Smooth muscle cell (in vitro differentiated cells): ENCODE data around the gene LHFPL3. TPM values are rescaled to one million over a fixed set of nuclear protein-coding genes. Genes with fewer than 3 reads are reported as not detected.

Experiments used
- DNase-seq: peaks from one replicate; lab custom pipeline; 2025; ENCODE audit not compliant: unreplicated experiment; lab: John Stamatoyannopoulos, UW
- H2AFZ ChIP-seq: fragments of 200-600 bp; sonication (generic); 2 replicates; pipeline ENCODE4 v1.6.0; 2016; ENCODE audit warnings: antibody characterized with exemption, low read depth, mild to moderate bottlenecking
- H3F3A ChIP-seq: fragments of 200-600 bp; sonication (generic); 2 replicates; pipeline ENCODE4 v1.6.0; 2017; ENCODE audit warnings: antibody characterized with exemption, low read depth
- H3K27ac ChIP-seq: fragments of 200-600 bp; sonication (generic); 2 replicates; pipeline ENCODE4 v1.5.1; 2016; ENCODE audit warnings: low read depth, mild to moderate bottlenecking
- H3K27me3 ChIP-seq: fragments of 200-600 bp; sonication (generic); 2 replicates; pipeline ENCODE4 v1.6.1; 2016; ENCODE audit warnings: low read depth, mild to moderate bottlenecking
- H3K36me3 ChIP-seq: fragments of 200-600 bp; sonication (generic); 2 replicates; pipeline ENCODE4 v1.5.1; 2016; ENCODE audit warnings: low read depth
- H3K4me1 ChIP-seq: fragments of 200-600 bp; sonication (generic); 2 replicates; pipeline ENCODE4 v1.5.1; 2016; ENCODE audit warnings: low read depth
- H3K4me2 ChIP-seq: fragments of 200-600 bp; sonication (generic); 2 replicates; pipeline ENCODE4 v1.6.0; 2016; ENCODE audit warnings: mild to moderate bottlenecking
- H3K4me3 ChIP-seq: fragments of 200-600 bp; sonication (generic); 2 replicates; pipeline ENCODE4 v1.5.1; 2016; ENCODE audit warnings: mild to moderate bottlenecking
- H3K79me2 ChIP-seq: fragments of 200-600 bp; sonication (generic); 2 replicates; pipeline ENCODE4 v1.6.0; 2016; ENCODE audit warnings: low read depth, mild to moderate bottlenecking
- H3K9ac ChIP-seq: fragments of 200-600 bp; sonication (generic); 2 replicates; pipeline ENCODE4 v1.6.0; 2016; ENCODE audit warnings: low read depth
- H3K9me3 ChIP-seq: fragments of 200-600 bp; sonication (generic); replicated peaks from 2 replicates; pipeline ENCODE4 v1.5.1; 2016; ENCODE audit warnings: low read depth
- H4K20me1 ChIP-seq: fragments of 200-600 bp; sonication (generic); 2 replicates; pipeline ENCODE4 v1.6.0; 2016; ENCODE audit warnings: low read depth
- CTCF ChIP-seq: fragments of 200-600 bp; sonication (generic); IDR thresholded peaks from 2 replicates; pipeline ENCODE4 v1.5.1; 2017; ENCODE audit warnings: borderline replicate concordance, mild to moderate bottlenecking, antibody characterized with exemption; ENCODE audit not compliant: insufficient read depth, poor library complexity, severe bottlenecking
- WGBS: methylation state at CpG from one replicate; pipeline ENCODE4 v1.1.7; 2016; ENCODE audit warnings: low lambda C conversion rate; 5-methylcytosine and 5-hydroxymethylcytosine counted together
- polyA plus RNA-seq: library from polyadenylated mRNA; unstranded; fragments of >200 nt; fragmentation: Nextera tagmentation; extraction: Ambion mirVana; gene quantifications from 2 replicates; pipeline ENCODE4 v1.2.1, GENCODE V29; 2016
- total RNA-seq: library from RNA; depleted of rRNA; stranded (reverse); fragments of >200 nt; gene quantifications from 2 replicates; pipeline ENCODE4 v1.2.3, GENCODE V29; 2014

The LHFPL3 gene
- total and polyA plus RNA-seq, 2 experiments from 2014 or later: not detected

- TF ChIP-seq CTCF: no peak
- Histone ChIP-seq H3K27ac (no peak overlapping the region), H2AFZ (no peak overlapping the region), H3K27me3 (no peaks in the 10 kb centered on the region), H3K9me3 (no peaks in the 10 kb centered on the region), H3K36me3 (no peaks in the 10 kb centered on the region), H3K4me3 (no peak overlapping the region), H3K9ac (no peak overlapping the region), H3F3A (no peaks in the 10 kb centered on the region), H3K4me1 (no peaks in the 10 kb centered on the region), H3K79me2 (no peaks in the 10 kb centered on the region), H4K20me1 (no peaks in the 10 kb centered on the region), H3K4me2 (no peak overlapping the region)
- no peak for DNase-seq
Measured at GRCh38 chr7:104509874-104510273, 181.5 kb downstream of the LHFPL3 start.

GRCh38 chr7:104524853-104525252 lies 196.4 kb downstream of the LHFPL3 start:
- H3K4me3 ChIP-seq: no peak overlapping the region
- H3K9ac ChIP-seq: no peak overlapping the region
- H4K20me1 ChIP-seq: no peaks in the 10 kb centered on the region
- WGBS: 78% methylated on average over 3 of the region's 3 CpGs
- no peak overlapping the region for H3K4me2 ChIP-seq
- no peaks in the 10 kb centered on the region for H3K36me3 ChIP-seq
- H3K79me2 ChIP-seq: no peaks in the 10 kb centered on the region
- no peaks in the 10 kb centered on the region for H3K27me3 ChIP-seq
- H3K9me3 ChIP-seq: no peaks in the 10 kb centered on the region
- no peaks in the 10 kb centered on the region for H3F3A ChIP-seq
- no peak for DNase-seq
- no peaks in the 10 kb centered on the region for H3K4me1 ChIP-seq
- H2AFZ ChIP-seq: no peak overlapping the region
- H3K27ac ChIP-seq: no peak overlapping the region
- TF ChIP-seq CTCF: no peak

GRCh38 chr7:104528142-104528541 lies 199.7 kb downstream of the LHFPL3 start:
- H3K4me3 ChIP-seq: no peak overlapping the region
- H4K20me1 ChIP-seq: no peaks in the 10 kb centered on the region
- no peak overlapping the region for H3K27ac ChIP-seq
- no peaks in the 10 kb centered on the region for H3K4me1 ChIP-seq
- no peak overlapping the region for H3K4me2 ChIP-seq
- H3F3A ChIP-seq: no peaks in the 10 kb centered on the region
- DNase-seq: no peak
- no peak for TF ChIP-seq CTCF
- no peak overlapping the region for H3K9ac ChIP-seq
- H3K27me3 ChIP-seq: no peaks in the 10 kb centered on the region
- no peaks in the 10 kb centered on the region for H3K36me3 ChIP-seq
- no peak overlapping the region for H2AFZ ChIP-seq
- H3K79me2 ChIP-seq: no peaks in the 10 kb centered on the region
- no peaks in the 10 kb centered on the region for H3K9me3 ChIP-seq

GRCh38 chr7:104529567-104529966 lies 201.2 kb downstream of the LHFPL3 start:
- Histone ChIP-seq H3K4me2 (no peak overlapping the region), H4K20me1 (no peaks in the 10 kb centered on the region), H3K27ac (no peak overlapping the region), H3K36me3 (no peaks in the 10 kb centered on the region), H3K4me1 (no peaks in the 10 kb centered on the region), H3K79me2 (no peaks in the 10 kb centered on the region), H3K9me3 (no peaks in the 10 kb centered on the region), H2AFZ (no peak overlapping the region), H3F3A (no peaks in the 10 kb centered on the region), H3K9ac (no peak overlapping the region), H3K4me3 (no peak overlapping the region), H3K27me3 (no peaks in the 10 kb centered on the region)
- TF ChIP-seq CTCF: no peak
- 61% methylated on average over 2 of the region's 2 CpGs for WGBS
- no peak for DNase-seq
